Endodermal cell (in vitro differentiated cells): ENCODE results near the gene SCUBE1. TPM values are rescaled to one million over a fixed set of nuclear protein-coding genes. Genes with fewer than 3 reads are reported as not detected.

Experiments
- DNase-seq: peaks from one replicate; pipeline ENCODE4 v3.0.0-alpha.2; 2017
- H3K27ac ChIP-seq: 2 replicates; pipeline ENCODE4 v1.5.1; 2013; ENCODE audit warnings: mild to moderate bottlenecking, low read depth, low read length, moderate library complexity
- H3K27me3 ChIP-seq: 2 replicates; pipeline ENCODE4 v1.6.1; 2013; ENCODE audit warnings: mild to moderate bottlenecking, low read length, moderate library complexity; ENCODE audit not compliant: insufficient read depth, control insufficient read depth, poor library complexity, severe bottlenecking
- H3K36me3 ChIP-seq: 2 replicates; pipeline ENCODE4 v1.7.0; 2013; ENCODE audit warnings: mild to moderate bottlenecking, low read length, moderate library complexity; ENCODE audit not compliant: control insufficient read depth, insufficient read depth
- H3K4me1 ChIP-seq: one replicate; pipeline ENCODE4 v1.7.0; 2013; ENCODE audit warnings: low read length; ENCODE audit not compliant: control insufficient read depth, insufficient read depth
- H3K4me3 ChIP-seq: 2 replicates; pipeline ENCODE4 v1.5.1; 2013; ENCODE audit warnings: mild to moderate bottlenecking, low read length, moderate library complexity
- H3K9ac ChIP-seq: 2 replicates; pipeline ENCODE4 v1.6.1; 2013; ENCODE audit warnings: mild to moderate bottlenecking, low read length, moderate library complexity; ENCODE audit not compliant: poor library complexity, severe bottlenecking; ENCODE audit errors: extremely low read depth
- H3K9me3 ChIP-seq: 2 replicates; pipeline ENCODE4 v1.6.1; 2013; ENCODE audit warnings: mild to moderate bottlenecking, low read length, moderate library complexity; ENCODE audit not compliant: control insufficient read depth
- H3K27ac Mint-ChIP-seq: 2 replicates; pipeline ENCODE4 v1.8.0; 2020; ENCODE audit warnings: mixed read lengths
- H3K27me3 Mint-ChIP-seq: 2 replicates; pipeline ENCODE4 v1.8.0; 2021; ENCODE audit warnings: mild to moderate bottlenecking, mixed read lengths; ENCODE audit not compliant: insufficient read depth
- H3K36me3 Mint-ChIP-seq: 2 replicates; pipeline ENCODE4 v1.8.0; 2020; ENCODE audit warnings: low read depth, mixed read lengths
- H3K4me1 Mint-ChIP-seq: 2 replicates; pipeline ENCODE4 v1.8.0; 2020; ENCODE audit warnings: mixed read lengths
- H3K4me3 Mint-ChIP-seq: 2 replicates; pipeline ENCODE4 v1.8.0; 2020; ENCODE audit warnings: mild to moderate bottlenecking, moderate library complexity, mixed read lengths
- H3K9me3 Mint-ChIP-seq: 2 replicates; pipeline ENCODE4 v1.8.0; 2020; ENCODE audit warnings: mild to moderate bottlenecking, mixed read lengths
- WGBS, 2 experiments: methylation state at CpG; one replicate each; pipeline versions ENCODE4 v1.1.5 to v1.1.7; 2013; ENCODE audit warnings: missing lambda C conversion rate in 2 of 2, mixed read lengths in 1 of 2; ENCODE audit not compliant: insufficient coverage in 1 of 2, insufficient read length in 1 of 2; 5-methylcytosine and 5-hydroxymethylcytosine counted together
- total RNA-seq, 2 donors: library from RNA; stranded (reverse); fragmentation: NEBNext Ultra II Directional in 1 of 2; extraction: Animal tissue kit (Norgen Biotek cat#: 25700) in 1 of 2; gene quantifications; 2 replicates in 1 of 2; 3 replicates in 1 of 2; pipeline ENCODE4 v1.2.1, GENCODE V29; 2021
- TF ChIP-seq, protein P1 (sequence below): fragments of 200-600 bp; sonication (generic); conservative IDR thresholded peaks from 2 replicates; pipeline ENCODE4 v1.5.0; 2021; ENCODE audit warnings: antibody characterized with exemption, mild to moderate bottlenecking

SCUBE1 gene
- total RNA-seq, 2 donors from 2014 or later = 0.13 to 0.95 TPM

DNA sequence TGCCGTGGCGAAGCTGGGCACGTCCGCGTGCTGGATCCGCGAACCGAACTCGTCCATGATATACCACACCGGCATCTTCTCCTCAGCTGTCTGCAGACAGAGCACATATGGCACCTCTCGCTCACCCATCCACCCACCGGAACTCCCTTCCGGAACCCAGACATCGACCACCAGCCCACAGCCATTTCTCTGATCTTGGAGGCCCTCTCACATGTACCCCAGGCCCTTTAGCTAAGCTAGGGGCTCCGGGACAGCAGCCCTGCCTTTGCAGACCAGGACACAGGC, 163.3 kb downstream of the SCUBE1 start:
- Histone ChIP-seq H3K36me3 (peaks cover 25% of the 10 kb centered on the region), H3K4me1 (no peaks in the 10 kb centered on the region), H3K4me3 (no peak overlapping the region), H3K27me3 (no peaks in the 10 kb centered on the region), H3K9me3 (no peaks in the 10 kb centered on the region), H3K9ac (no peak overlapping the region), H3K27ac (no peak overlapping the region)
- TF ChIP-seq, protein P1, sequence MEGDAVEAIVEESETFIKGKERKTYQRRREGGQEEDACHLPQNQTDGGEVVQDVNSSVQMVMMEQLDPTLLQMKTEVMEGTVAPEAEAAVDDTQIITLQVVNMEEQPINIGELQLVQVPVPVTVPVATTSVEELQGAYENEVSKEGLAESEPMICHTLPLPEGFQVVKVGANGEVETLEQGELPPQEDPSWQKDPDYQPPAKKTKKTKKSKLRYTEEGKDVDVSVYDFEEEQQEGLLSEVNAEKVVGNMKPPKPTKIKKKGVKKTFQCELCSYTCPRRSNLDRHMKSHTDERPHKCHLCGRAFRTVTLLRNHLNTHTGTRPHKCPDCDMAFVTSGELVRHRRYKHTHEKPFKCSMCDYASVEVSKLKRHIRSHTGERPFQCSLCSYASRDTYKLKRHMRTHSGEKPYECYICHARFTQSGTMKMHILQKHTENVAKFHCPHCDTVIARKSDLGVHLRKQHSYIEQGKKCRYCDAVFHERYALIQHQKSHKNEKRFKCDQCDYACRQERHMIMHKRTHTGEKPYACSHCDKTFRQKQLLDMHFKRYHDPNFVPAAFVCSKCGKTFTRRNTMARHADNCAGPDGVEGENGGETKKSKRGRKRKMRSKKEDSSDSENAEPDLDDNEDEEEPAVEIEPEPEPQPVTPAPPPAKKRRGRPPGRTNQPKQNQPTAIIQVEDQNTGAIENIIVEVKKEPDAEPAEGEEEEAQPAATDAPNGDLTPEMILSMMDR = no peak
- Mint-ChIP-seq H3K9me3 (no peaks in the 10 kb centered on the region), H3K4me1 (peaks cover 9% of the 10 kb centered on the region), H3K36me3 (peaks cover 47% of the 10 kb centered on the region), H3K4me3 (no peak overlapping the region), H3K27ac (no peak overlapping the region), H3K27me3 (no peaks in the 10 kb centered on the region)
- no peak for DNase-seq
- 96 to 97% methylated on average over 4 to 15 of the region's 15 CpGs for WGBS, 2 experiments

DNA sequence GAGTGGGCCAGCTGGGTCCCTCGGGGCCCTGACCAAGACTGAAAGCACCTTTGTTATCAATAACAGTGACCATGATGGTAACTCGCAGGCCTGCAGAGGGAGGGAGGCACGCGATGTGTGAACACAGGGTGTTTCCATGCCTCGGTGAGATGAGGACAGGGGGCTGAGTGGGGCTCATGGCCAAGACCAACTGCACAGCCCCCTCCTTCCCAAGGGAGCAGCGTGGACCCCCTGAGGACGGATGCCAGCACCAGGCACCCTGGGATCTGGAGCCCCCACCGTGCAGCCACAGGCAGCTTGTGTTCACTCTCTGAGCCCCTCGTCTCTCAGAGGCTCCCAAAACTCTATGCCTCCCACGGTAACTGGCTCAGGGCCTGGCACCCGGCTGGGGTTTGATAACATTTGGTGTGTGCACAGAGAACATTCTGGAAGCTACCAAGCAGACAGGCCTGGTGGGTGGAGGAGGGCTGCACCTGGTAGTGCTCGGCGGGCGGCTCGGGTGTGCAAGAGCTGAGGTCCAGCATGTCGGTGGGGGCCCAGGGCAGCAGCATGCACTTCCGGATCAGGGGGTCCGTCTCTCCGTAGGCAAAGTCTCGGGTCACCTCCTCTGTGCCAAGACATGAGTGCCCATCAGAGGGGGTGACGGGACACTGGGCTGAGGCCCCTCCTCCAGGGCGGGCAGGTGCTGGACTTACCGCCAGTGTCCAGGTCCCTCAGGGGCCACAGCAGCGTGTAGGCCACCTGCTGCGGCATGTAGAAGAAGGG, 163.8 kb downstream of the SCUBE1 start:
- no peak for DNase-seq
- no peak overlapping the region for H3K4me3 Mint-ChIP-seq
- H3K4me3 ChIP-seq = no peak overlapping the region
- H3K27ac Mint-ChIP-seq = no peak overlapping the region
- H3K27me3 Mint-ChIP-seq = no peaks in the 10 kb centered on the region
- H3K9ac ChIP-seq = no peak overlapping the region
- WGBS, 2 experiments = 89 to 96% methylated on average over 9 to 25 of the region's 25 CpGs
- H3K4me1 ChIP-seq = no peaks in the 10 kb centered on the region
- H3K4me1 Mint-ChIP-seq = peaks cover 5% of the 10 kb centered on the region
- H3K27ac ChIP-seq = no peak overlapping the region
- H3K9me3 Mint-ChIP-seq = no peaks in the 10 kb centered on the region
- no peaks in the 10 kb centered on the region for H3K27me3 ChIP-seq
- no peaks in the 10 kb centered on the region for H3K9me3 ChIP-seq
- TF ChIP-seq, protein P1 = no peak
- H3K36me3 Mint-ChIP-seq = peaks cover 47% of the 10 kb centered on the region
- H3K36me3 ChIP-seq = peaks cover 30% of the 10 kb centered on the region

DNA sequence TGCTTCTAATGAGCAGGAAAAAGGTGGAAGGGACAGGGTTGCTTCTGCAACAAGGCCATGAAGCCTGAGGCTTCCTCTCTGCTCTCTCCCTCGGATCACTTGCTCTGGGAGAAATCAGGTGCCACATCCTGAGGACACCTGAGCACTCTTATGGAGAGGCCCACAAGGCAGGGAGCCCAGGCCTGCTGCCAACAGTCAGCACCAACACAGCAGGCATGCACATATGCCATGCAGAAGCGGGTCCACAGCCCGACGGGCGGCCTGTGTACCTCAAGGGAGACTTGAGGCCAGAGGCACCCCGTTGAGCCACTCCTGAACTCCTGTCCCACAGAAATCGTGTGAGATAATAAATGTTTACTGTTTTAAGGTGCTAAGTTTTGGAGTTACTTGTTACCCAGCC, 165.7 kb downstream of the SCUBE1 start:
- peaks cover 42% of the 10 kb centered on the region for H3K36me3 ChIP-seq
- 87 to 93% methylated on average over 6 to 7 of the region's 7 CpGs for WGBS, 2 experiments
- Mint-ChIP-seq H3K4me3 (no peak overlapping the region), H3K36me3 (peaks cover 62% of the 10 kb centered on the region), H3K4me1 (no peaks in the 10 kb centered on the region), H3K27me3 (no peaks in the 10 kb centered on the region), H3K27ac (no peak overlapping the region), H3K9me3 (no peaks in the 10 kb centered on the region)
- H3K27ac ChIP-seq = no peak overlapping the region
- TF ChIP-seq, protein P1 = no peak
- no peak overlapping the region for H3K4me3 ChIP-seq
- no peak for DNase-seq
- no peaks in the 10 kb centered on the region for H3K27me3 ChIP-seq
- H3K9me3 ChIP-seq = no peaks in the 10 kb centered on the region
- H3K4me1 ChIP-seq = no peaks in the 10 kb centered on the region
- H3K9ac ChIP-seq = no peak overlapping the region
